ENCODE measurements around the gene AMZ2.

- TF ChIP-seq CTCF (conservative IDR thresholded peaks at IDR 0.05; ENCODE audit: low read depth in 2 of 2): peak in 1 of 2 experiments; percentile 16; a peak in 1 of 4 replicates
- TF ChIP-seq, protein P1, sequence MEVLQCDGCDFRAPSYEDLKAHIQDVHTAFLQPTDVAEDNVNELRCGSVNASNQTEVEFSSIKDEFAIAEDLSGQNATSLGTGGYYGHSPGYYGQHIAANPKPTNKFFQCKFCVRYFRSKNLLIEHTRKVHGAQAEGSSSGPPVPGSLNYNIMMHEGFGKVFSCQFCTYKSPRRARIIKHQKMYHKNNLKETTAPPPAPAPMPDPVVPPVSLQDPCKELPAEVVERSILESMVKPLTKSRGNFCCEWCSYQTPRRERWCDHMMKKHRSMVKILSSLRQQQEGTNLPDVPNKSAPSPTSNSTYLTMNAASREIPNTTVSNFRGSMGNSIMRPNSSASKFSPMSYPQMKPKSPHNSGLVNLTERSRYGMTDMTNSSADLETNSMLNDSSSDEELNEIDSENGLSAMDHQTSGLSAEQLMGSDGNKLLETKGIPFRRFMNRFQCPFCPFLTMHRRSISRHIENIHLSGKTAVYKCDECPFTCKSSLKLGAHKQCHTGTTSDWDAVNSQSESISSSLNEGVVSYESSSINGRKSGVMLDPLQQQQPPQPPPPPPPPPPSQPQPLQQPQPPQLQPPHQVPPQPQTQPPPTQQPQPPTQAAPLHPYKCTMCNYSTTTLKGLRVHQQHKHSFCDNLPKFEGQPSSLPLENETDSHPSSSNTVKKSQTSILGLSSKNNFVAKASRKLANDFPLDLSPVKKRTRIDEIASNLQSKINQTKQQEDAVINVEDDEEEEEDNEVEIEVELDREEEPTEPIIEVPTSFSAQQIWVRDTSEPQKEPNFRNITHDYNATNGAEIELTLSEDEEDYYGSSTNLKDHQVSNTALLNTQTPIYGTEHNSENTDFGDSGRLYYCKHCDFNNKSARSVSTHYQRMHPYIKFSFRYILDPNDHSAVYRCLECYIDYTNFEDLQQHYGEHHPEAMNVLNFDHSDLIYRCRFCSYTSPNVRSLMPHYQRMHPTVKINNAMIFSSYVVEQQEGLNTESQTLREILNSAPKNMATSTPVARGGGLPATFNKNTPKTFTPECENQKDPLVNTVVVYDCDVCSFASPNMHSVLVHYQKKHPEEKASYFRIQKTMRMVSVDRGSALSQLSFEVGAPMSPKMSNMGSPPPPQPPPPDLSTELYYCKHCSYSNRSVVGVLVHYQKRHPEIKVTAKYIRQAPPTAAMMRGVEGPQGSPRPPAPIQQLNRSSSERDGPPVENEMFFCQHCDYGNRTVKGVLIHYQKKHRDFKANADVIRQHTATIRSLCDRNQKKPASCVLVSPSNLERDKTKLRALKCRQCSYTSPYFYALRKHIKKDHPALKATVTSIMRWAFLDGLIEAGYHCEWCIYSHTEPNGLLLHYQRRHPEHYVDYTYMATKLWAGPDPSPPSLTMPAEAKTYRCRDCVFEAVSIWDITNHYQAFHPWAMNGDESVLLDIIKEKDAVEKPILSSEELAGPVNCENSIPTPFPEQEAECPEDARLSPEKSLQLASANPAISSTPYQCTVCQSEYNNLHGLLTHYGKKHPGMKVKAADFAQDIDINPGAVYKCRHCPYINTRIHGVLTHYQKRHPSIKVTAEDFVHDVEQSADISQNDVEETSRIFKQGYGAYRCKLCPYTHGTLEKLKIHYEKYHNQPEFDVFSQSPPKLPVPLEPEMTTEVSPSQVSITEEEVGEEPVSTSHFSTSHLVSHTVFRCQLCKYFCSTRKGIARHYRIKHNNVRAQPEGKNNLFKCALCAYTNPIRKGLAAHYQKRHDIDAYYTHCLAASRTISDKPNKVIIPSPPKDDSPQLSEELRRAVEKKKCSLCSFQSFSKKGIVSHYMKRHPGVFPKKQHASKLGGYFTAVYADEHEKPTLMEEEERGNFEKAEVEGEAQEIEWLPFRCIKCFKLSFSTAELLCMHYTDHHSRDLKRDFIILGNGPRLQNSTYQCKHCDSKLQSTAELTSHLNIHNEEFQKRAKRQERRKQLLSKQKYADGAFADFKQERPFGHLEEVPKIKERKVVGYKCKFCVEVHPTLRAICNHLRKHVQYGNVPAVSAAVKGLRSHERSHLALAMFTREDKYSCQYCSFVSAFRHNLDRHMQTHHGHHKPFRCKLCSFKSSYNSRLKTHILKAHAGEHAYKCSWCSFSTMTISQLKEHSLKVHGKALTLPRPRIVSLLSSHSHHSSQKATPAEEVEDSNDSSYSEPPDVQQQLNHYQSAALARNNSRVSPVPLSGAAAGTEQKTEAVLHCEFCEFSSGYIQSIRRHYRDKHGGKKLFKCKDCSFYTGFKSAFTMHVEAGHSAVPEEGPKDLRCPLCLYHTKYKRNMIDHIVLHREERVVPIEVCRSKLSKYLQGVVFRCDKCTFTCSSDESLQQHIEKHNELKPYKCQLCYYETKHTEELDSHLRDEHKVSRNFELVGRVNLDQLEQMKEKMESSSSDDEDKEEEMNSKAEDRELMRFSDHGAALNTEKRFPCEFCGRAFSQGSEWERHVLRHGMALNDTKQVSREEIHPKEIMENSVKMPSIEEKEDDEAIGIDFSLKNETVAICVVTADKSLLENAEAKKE (CRISPR knock-in tag; IDR thresholded peaks at IDR 0.05): no peak
- no peak for TF ChIP-seq CREB1 (CRISPR knock-in tag; IDR thresholded peaks at IDR 0.05; ENCODE audit: low read depth)
- no peak for TF ChIP-seq JUNB (IDR thresholded peaks at IDR 0.05; ENCODE audit: unreplicated experiment)
- TF ChIP-seq ZNF114 (CRISPR knock-in tag; IDR thresholded peaks at IDR 0.05): no peak
Observed at GRCh38 chr17:68288804-68289203, 41.0 kb downstream of the AMZ2 start.

All from GM23338 (cell line).